Stimulated activated CD4-positive, alpha-beta T cell treated with anti-CD3 and anti-CD28 coated beads, Interleukin-12 subunit alpha, Interleukin-12 subunit beta, amount 100 ng/mL, for 48 hours (primary cell): ENCODE data around the gene ATP8A2.

Experiments used
- DNase-seq, 3 donors: peaks; one replicate each; pipeline ENCODE4 v3.0.0-alpha.2; 2020; ENCODE audit warnings: low read depth in 2 of 3, low spot score in 1 of 3

The ATP8A2 gene

GRCh38 chr13:25908366-25908765, 536.6 kb downstream of the ATP8A2 start:
- DNase-seq: no peak

GRCh38 chr13:25910243-25910642, 538.5 kb downstream of the ATP8A2 start:
- no peak for DNase-seq

- DNase-seq: no peak
These were observed 539.2 kb downstream of the ATP8A2 start for GRCh38 chr13:25910991-25911419.

DNA sequence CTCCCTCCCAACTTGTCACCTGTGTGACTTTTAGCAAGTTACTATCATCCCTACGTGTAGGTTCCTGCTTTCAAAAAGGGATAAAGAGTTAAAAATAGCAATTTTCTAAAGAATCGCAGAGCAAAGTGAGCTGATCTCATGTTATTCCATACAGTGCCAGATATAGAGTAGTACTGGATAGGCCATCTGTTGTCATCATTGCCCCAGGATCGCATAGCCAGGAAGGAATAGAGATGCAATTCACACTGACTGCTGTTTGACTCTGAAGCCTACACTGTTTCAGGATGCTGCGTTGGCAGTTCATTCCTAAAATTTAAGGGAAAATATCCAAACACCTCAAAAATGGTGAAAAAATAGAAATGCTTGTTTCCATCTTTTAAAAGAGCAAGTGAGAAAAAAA, 541.2 kb downstream of the ATP8A2 start:
- DNase-seq: no peak

DNA sequence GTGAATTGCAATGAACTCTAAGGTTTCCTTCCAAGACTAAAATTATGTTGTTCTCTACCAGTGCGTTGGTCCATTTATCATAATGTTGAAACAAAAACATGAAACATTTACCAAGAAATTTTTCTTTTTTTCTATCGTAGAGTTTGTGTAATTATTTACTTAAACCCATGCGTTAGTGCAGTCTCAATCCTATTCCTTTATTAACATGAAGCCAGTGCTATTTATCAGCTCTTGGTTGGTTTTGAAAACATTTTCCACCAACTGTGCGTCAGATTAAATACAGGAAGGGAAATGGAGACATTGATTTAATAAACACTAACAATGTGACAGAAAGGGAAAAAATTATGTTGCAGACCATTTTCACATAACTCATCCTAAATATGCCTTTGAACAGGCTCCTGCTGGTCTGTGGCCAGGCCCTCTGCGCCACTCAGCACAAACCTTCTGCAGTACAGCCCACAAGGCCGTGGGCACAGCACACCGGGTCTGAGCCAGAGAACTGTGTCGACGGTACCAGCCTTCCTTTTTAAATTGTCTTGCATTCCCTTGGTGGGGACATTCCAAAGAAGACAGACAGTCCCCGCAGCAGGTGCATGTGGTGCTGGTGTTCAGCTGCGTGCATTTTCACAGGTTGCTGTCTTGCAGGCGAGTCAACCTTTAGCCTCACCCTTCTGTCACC, 544.2 kb downstream of the ATP8A2 start:
- DNase-seq: no peak

DNA sequence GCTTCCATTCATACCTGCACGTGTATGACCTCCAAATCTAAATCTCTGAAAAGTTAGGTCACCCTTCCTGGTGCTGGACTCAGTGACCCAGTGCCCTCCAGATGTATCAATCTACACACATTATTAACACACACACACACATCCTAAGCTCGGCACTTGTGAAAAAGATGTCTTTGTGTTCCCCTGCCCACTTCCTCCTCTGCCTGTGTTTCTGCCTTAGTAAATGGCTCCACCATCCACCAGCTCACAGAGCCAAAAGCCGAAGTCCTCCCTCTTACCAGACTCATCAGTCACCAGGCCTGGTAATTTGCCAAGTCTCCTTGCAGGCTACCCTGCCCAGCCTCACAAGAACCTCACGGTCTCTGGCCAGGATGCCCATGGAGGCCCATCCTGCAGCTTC, 548.5 kb downstream of the ATP8A2 start:
- DNase-seq: no peak

DNA sequence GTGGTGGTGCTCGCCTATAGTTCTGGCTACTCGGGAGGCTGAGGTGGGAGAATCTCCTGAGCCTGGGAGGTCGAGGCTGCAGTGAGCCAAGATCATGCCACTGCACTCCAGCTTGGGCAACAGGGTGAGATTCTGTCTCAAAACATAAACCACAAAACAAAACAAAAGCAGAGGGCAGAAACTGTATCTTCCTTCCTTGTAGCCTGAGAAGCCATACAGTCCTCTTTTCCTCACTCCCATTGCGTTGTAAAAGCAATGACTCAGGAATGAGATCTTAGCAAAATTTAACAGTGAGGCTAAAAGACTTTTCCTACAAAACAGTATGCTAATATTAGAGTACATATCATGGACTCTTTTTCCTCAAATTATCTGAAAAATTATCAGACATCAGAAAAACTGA, 549.2 kb downstream of the ATP8A2 start:
- no peak for DNase-seq

DNA sequence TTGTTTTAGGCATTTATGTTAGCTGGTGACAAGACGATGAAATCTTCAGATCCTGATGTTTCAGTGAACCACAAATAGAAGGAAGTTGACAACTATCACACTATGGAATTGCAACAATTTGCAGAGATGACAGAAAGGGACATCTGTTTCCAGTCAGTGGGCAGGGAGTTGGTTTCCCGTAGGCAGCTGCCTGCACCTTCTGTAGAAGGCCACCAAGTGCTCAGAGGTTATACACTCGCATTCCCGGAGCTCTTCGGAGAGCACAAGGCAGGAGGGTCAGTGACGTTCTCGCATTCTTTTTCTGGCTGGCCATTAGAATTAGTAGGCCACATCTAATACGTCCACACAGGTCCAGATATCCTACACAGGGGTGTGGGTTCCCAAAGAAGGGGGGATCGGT, 550.6 kb downstream of the ATP8A2 start:
- DNase-seq: no peak

DNA sequence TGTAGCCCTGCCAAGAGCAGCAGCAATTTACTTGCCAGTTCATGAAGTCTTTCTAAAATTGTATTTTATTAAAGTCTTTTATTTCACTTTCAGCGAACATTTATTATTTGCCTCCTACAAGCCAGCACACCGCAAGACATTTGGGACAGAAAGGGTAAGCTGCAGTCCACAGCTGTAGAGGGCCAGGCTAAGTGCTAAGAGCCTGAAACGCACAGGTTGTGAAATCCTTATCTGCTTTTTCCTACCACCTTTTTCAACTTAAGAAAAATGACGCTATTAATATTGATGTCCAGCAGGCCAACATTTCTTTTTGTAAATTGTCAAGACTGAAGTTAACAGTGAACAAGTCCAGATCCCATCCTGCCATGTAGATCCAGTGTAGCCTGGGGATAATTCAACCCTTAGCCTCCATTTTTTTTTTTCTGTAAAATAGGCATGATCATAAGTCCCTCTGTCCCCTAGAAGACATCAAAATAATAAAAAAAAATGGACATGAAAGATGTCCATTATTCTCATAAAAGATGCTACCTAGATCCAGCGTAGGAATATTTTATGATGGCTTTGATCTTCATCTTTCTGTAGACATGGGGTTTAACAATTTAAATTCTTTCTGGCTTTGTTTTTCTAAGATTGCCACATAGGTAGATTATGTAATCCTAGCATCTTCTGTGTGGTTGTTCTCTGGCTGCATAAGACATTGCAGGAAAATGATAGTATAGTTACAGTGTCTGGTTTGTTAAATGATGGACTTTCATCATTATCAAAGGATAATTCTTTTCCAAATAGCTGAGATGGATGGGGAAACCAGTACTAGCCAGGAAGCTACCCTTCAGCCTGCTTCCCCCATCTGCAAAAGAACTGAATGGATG, 551.7 kb downstream of the ATP8A2 start:
- DNase-seq: no peak

DNA sequence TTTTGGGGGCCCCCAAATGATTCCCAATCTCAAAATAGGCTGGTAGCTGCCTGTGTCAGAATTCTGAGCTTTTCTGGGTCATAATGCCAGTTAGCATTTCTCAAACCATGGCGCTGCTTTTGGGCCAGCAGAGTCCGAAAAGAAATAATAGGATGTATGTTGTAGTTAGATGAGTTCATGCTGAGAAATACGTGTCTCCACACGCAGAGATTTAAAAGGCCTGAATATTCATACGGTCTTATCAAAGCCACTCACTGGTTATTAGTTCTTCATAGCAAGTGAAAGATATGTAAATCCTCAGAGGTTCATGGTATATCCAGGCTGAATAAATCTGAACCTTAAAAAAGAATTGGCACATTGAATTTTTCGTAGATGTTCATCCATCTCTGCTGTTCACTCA, 555.6 kb downstream of the ATP8A2 start:
- no peak for DNase-seq

GRCh38 chr13:25927932-25928331, 556.2 kb downstream of the ATP8A2 start:
- DNase-seq: no peak

DNA sequence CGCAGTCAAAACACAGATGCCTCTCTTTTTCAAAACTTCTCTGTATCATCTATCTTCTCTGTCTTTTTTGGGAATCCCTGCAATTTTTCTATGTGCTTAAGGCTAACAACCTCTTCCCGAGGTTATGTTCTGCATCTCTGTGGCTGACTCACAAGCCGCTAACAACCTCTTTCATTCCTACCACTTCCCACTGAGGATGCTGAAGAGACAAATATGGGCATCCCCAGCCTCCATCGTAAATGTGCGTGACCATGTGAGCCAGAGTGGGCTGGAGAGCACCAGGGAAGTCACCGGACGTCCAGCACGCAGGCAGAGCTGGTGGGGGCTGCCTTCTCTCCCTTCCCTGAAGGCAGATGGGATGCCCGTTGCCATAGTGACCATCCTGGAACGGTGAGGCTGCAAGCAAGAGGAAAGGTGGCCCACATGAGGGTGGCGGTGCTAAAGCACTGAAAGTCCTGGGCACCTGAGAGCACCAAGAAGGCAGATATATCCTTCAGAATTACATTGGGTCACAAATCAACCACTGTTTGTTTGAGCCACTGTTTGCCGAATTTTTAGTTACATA, 557.2 kb downstream of the ATP8A2 start:
- no peak for DNase-seq

GRCh38 chr13:25929816-25930215, 558.0 kb downstream of the ATP8A2 start:
- no peak for DNase-seq

- DNase-seq: no peak
These were observed 558.9 kb downstream of the ATP8A2 start for GRCh38 chr13:25930653-25931052.

GRCh38 chr13:25932365-25932764, 560.6 kb downstream of the ATP8A2 start:
- DNase-seq: no peak

- DNase-seq: no peak
These were observed 561.7 kb downstream of the ATP8A2 start for GRCh38 chr13:25933520-25933919.

GRCh38 chr13:25934127-25934526, 562.4 kb downstream of the ATP8A2 start:
- DNase-seq: no peak

GRCh38 chr13:25939961-25940687, 568.4 kb downstream of the ATP8A2 start:
- DNase-seq: no peak

- no peak for DNase-seq
These were observed 571.3 kb downstream of the ATP8A2 start for GRCh38 chr13:25943081-25943480.

DNA sequence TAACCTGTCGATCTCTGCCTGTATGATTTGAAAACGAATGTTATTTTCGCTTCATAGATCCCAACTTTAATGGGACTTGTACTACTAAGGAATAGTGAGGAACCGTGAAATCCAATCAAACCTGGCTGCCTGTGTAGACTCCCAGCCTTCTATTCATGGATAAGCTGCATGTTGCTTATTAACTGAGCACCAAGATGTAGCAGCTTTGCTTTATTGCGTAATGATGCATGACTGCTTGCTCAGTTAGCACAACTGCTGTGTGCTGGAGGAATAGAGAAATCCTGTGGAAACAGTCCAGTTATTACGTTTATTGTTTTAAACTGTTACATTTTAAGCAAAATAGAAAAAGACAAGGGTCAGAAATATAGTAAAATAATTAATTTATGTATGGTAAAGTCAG, 571.9 kb downstream of the ATP8A2 start:
- no peak for DNase-seq

DNA sequence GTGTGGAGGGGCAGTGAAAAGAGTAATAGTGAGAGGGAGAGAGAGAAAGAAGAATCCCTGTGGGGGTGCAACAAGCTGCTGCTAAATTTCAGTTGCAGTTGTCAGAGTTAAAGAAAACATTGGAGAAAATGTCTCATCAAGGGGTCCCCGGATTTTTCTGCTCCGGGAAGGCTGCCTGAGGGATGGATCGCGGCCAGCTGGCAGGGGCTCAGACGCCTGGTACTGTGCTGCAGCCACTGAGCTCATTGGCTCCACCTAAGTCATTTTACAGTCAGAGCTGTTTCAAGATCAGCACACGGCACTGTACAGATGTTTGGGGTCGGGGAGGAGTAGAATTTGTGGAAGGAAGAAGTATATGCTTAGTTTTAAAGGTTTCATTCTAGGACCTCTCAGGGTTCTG, 573.8 kb downstream of the ATP8A2 start:
- DNase-seq: no peak

- no peak for DNase-seq
These were observed 574.5 kb downstream of the ATP8A2 start for GRCh38 chr13:25946321-25946720.
